Testis (tissue), 2 donors: ENCODE results near the gene PROCR.

Experiments used
- POLR2A ChIP-seq: fragments of 450-650 bp; IDR thresholded peaks from one replicate; pipeline ENCODE4 v1.6.1; 2017; ENCODE audit warnings: antibody characterized with exemption, mild to moderate bottlenecking, moderate library complexity
- TF ChIP-seq, protein P1 (sequence below), 3 experiments: fragments of 450-650 bp in 2 of 3; fragments of 200-600 bp in 1 of 3; sonication (generic) in 1 of 3; IDR thresholded peaks; one replicate each; pipeline ENCODE4 v1.5.1; 2016 to 2019; ENCODE audit warnings: antibody characterized with exemption in 3 of 3, mild to moderate bottlenecking in 2 of 3, moderate library complexity in 1 of 3

DNA sequence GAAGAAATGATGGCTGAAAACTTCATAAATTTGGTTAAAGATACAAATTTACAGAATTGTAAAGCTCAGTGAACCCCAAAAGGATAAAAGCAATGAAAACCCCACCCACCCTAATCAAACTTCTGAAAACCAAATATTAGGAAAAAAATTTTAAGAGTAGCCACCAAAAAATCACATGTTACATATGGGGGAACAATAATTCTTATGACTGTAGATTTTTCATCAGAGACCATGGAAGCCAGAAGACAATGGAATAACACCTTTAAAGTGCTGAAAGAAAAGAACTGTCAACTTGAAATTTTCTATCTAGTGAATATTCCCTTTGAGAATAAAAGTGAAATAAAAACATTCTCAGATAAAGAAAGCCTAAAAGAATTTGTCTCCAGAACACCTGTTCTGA, 24.4 kb downstream of the PROCR start:
- no peak for TF ChIP-seq POLR2A
- TF ChIP-seq, protein P1, sequence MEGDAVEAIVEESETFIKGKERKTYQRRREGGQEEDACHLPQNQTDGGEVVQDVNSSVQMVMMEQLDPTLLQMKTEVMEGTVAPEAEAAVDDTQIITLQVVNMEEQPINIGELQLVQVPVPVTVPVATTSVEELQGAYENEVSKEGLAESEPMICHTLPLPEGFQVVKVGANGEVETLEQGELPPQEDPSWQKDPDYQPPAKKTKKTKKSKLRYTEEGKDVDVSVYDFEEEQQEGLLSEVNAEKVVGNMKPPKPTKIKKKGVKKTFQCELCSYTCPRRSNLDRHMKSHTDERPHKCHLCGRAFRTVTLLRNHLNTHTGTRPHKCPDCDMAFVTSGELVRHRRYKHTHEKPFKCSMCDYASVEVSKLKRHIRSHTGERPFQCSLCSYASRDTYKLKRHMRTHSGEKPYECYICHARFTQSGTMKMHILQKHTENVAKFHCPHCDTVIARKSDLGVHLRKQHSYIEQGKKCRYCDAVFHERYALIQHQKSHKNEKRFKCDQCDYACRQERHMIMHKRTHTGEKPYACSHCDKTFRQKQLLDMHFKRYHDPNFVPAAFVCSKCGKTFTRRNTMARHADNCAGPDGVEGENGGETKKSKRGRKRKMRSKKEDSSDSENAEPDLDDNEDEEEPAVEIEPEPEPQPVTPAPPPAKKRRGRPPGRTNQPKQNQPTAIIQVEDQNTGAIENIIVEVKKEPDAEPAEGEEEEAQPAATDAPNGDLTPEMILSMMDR (IDR thresholded peaks at IDR 0.05), result no peak
